Fibroblast of mammary gland (primary cell): ENCODE measurements around the gene ITIH3.

Experiments used
- DNase-seq: peaks from one replicate; pipeline ENCODE4 v3.0.0-alpha.2; 2010; ENCODE audit warnings: low read depth
- H3K4me3 ChIP-seq: 2 replicates; pipeline ENCODE4 v1.5.1; 2011; ENCODE audit warnings: low read depth, mild to moderate bottlenecking, low read length, moderate library complexity; ENCODE audit not compliant: control insufficient read depth
- TF ChIP-seq, protein P1 (sequence below): conservative IDR thresholded peaks from 2 replicates; pipeline ENCODE4 v1.5.1; 2011; ENCODE audit warnings: low read depth, low read length, inconsistent platforms; ENCODE audit not compliant: control insufficient read depth, insufficient read depth

The ITIH3 gene

DNA sequence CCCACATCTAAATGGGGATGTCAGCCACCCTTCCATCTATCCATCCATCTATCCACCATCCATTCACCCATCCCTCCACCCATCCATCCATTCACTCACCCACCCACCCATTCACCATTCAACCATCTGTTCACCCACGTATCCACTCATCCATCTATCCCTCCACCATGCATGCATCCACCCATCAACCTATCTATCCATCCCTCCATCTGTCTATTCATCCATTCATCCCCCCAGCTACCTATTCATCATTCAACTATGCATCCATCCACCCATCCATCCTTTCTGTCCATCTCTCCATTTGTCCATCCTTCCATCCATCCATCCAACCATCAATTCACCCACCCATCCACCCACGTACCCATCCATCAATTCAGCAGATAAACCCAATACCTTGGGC lies 14.6 kb downstream of the ITIH3 start:
- H3K4me3 ChIP-seq, result no peak overlapping the region
- TF ChIP-seq, protein P1, sequence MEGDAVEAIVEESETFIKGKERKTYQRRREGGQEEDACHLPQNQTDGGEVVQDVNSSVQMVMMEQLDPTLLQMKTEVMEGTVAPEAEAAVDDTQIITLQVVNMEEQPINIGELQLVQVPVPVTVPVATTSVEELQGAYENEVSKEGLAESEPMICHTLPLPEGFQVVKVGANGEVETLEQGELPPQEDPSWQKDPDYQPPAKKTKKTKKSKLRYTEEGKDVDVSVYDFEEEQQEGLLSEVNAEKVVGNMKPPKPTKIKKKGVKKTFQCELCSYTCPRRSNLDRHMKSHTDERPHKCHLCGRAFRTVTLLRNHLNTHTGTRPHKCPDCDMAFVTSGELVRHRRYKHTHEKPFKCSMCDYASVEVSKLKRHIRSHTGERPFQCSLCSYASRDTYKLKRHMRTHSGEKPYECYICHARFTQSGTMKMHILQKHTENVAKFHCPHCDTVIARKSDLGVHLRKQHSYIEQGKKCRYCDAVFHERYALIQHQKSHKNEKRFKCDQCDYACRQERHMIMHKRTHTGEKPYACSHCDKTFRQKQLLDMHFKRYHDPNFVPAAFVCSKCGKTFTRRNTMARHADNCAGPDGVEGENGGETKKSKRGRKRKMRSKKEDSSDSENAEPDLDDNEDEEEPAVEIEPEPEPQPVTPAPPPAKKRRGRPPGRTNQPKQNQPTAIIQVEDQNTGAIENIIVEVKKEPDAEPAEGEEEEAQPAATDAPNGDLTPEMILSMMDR, result no peak

DNA sequence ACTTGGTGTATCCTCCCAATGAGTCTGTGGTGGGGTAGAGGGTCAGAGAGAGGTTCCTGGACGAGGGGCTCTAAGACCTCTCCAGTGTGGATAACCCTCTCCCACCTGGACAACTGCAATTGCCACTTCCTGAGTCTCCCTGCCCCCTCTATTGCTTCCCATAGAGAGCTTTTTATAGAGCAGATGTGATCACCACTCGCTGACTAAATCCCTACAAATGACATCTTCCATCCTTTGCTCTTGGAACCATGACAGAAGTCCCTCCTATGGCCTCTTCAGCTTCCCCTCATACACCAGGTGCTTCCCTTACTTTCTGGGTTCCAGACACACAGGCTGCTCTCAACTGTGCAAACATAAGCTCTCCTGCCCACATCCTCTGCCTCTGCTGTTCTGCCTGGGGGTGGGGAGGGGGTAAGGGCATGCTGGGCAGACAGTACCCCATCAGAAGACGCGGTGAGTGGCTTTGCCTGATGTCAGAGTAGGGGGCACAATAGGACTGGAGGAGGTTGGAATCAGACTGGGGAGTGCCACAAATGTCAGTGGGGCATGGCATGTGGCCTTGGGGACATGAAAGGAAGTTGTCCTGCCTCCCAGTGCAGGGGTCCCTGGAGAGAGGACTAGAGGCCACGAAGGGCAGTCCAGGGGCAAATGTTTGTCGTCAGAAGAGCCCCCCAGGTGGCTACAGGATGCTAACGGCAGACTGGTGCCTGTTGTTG lies 15.2 kb downstream of the ITIH3 start:
- TF ChIP-seq, protein P1, result no peak
- no peak overlapping the region for H3K4me3 ChIP-seq
- DNase-seq, result no peak

More for the DNA sequence above, 14.6 kb downstream of the ITIH3 start:
- no peak for DNase-seq

DNA sequence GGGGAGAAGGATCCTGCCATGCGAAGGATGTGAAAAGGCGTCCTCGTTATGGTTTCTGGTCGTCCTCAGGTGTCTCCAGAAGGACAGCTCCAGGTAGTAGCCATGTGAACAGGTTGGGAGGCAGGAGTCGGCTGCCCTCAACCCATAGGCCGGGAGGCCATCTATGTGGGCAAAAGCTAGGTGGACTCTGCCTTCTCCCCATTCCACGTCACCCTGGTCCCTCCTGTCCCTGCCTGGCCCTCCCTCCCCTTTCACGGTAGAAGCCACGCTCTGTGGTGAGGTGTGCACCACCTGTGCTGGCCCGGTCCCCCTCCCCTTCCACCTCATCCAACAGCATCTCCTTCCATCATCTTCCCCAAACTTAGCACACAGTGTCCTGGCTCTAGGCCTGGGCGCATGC lies 16.3 kb downstream of the ITIH3 start:
- TF ChIP-seq, protein P1, result no peak
- H3K4me3 ChIP-seq, result no peak overlapping the region
- DNase-seq, result no peak

DNA sequence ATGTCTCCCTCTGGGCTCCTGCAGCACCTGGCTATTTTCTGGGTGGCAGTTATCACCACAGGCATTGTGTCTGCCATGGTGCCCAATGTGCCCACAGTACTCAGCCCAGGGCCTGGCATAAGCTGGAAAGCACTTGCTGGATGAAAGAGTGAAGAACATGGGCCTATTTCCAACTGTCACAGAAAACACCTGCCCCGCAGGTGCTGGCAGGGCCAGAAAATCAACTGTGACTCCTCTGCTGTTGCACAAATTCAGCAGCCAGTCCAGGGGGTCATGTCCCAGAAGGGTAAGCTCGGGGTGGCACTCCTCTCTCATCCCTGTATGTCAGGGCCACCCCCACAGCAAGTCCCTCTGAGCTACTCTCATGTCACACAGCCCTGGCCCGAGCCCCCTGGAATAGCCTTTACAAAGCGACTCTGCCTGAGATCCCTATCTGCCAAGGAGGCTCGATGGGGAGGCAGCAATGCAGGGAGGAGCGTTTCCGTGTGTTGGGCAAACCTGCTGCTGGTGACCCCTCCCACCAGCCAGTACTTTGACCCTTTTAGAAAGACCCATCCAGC lies 16.9 kb downstream of the ITIH3 start:
- no peak for DNase-seq
- H3K4me3 ChIP-seq, result no peak overlapping the region
- TF ChIP-seq, protein P1, result no peak

DNA sequence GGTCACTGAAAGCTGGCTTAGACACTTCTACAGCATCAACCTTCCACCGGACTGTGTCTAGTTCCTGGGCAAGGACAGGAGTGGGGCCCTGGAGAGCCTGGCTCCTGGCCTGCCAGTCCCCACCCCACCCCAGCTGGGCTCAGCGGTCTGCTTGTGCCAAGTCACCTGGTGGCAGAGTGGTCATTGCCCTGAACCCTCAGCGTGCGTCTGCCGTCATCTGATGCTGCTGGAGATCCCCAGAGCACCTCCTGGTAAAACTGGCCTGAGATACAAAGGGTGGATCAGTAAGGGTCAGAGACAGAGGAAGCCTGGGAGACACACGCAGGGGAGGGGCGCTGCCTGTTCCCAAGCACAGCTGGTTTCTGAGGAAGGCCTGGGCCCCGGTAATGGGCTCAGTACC lies 19.2 kb downstream of the ITIH3 start:
- DNase-seq, result no peak
- H3K4me3 ChIP-seq, result no peak overlapping the region
- TF ChIP-seq, protein P1, result no peak

DNA sequence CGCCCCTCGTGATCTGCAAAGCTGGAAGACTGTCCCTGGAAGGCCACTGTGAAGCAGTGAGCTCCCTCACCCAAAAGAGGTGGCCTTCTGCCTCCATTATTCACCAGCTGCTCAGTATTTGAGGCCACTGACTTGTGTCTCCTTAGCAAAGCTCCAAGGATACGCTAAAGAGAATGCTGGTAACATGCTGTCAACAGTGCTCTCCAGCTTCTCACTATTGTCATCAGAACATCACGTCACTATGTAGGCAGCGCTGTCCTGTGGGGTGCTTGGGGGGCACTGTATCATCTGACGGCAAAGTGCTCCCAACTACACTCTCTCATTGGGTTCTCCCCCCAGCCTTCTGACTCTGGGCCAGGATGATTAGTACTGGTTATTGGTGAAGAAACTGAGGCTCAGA lies 21.6 kb downstream of the ITIH3 start:
- H3K4me3 ChIP-seq, result no peak overlapping the region
- no peak for DNase-seq
- TF ChIP-seq, protein P1, result no peak

DNA sequence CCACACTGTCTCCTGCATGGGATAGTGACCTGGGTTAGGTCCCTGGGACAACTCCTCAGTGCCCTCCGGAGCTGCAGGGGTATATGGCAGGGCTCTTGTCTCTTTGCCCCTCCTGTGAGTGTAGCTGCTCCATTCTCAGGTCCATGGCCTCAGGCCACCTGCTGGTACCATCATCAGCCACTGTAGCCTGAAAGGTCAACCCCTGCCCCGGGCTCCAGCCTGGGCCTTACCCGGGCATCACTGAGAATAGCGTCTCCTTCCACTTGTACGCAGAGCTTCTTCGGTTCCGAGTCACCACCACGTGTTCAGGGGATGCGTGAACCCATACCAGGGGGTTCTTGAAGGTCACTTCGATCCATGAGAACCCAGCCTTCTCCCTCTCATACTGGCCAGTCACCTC lies 22.1 kb downstream of the ITIH3 start:
- no peak overlapping the region for H3K4me3 ChIP-seq
- DNase-seq, result no peak
- TF ChIP-seq, protein P1, result no peak
